ENCODE data around the gene NTM.

DNA sequence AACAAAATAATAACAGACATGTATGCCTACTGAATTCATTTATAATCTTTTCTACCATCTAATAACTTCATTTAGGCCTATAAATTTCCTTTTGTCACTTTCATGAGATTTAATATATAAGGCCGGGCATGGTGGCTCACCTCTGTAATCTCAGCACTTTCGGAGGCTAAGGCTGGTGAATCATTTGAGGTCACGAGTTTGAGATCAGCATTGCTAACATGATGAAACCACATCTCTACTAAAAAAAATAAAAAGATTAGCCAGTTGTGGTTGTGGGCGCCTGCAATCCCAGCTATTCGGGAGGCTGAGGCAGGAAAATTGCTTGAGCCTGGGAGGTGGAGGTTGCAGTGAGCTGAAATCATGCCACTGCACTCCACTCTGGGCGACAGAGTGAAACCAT lies 14.2 kb upstream of the NTM start:
- TF ChIP-seq FOXM1 (IDR thresholded peaks at IDR 0.05; ENCODE audit: borderline replicate concordance) (no peak), FOXK2 (IDR thresholded peaks at IDR 0.05) (no peak), HDGF (IDR thresholded peaks at IDR 0.05; ENCODE audit: borderline replicate concordance) (no peak), ARNT (IDR thresholded peaks at IDR 0.05) (no peak)
